WTC11 (cell line): ENCODE results near the gene LHX5. TPM values are rescaled to one million over a fixed set of nuclear protein-coding genes. Genes with fewer than 3 reads are reported as not detected.

ENCODE experiments used
- ATAC-seq: fragments of 200-7000 bp; cut with Tn5 transposase; 2 replicates; pipeline ENCODE4 v1.10.0; 2021; ENCODE audit warnings: mild to moderate bottlenecking, moderate library complexity
- CTCF ChIA-PET: fragments of 300-600 bp; sonication (Branson Sonifier 250); formaldehyde crosslinking; loops from one replicate; lab custom pipeline; 2021; ENCODE audit warnings: antibody characterized with exemption; lab: Charles Lee
- POLR2A ChIA-PET: fragments of 350-600 bp; sonication (Branson Sonifier 250); formaldehyde crosslinking; loops from one replicate; lab custom pipeline; 2021; ENCODE audit warnings: antibody characterized with exemption; lab: Charles Lee
- DNase-seq: peaks from one replicate; pipeline ENCODE4 v3.0.0; 2021; ENCODE audit warnings: low spot score
- H3K27ac Mint-ChIP-seq: 2 replicates; pipeline ENCODE4 v1.8.0; 2021; ENCODE audit warnings: mixed read lengths
- H3K27me3 Mint-ChIP-seq: 2 replicates; pipeline ENCODE4 v1.8.0; 2021; ENCODE audit warnings: low read depth, mild to moderate bottlenecking, moderate library complexity, mixed read lengths
- H3K36me3 Mint-ChIP-seq: 2 replicates; pipeline ENCODE4 v1.8.0; 2021; ENCODE audit warnings: mixed read lengths
- H3K4me1 Mint-ChIP-seq: 2 replicates; pipeline ENCODE4 v1.8.0; 2022; ENCODE audit warnings: mixed read lengths
- H3K4me3 Mint-ChIP-seq: 2 replicates; pipeline ENCODE4 v1.8.0; 2021; ENCODE audit warnings: mild to moderate bottlenecking, moderate library complexity, mixed read lengths
- H3K9me3 Mint-ChIP-seq: 2 replicates; pipeline ENCODE4 v1.8.0; 2021; ENCODE audit warnings: mixed read lengths
- ARID4B ChIP-seq: sonication (generic); formaldehyde crosslinking; IDR thresholded peaks from 2 replicates; pipeline ENCODE4 v1.8.0; 2023; ENCODE audit warnings: missing genetic modification reagents, mild to moderate bottlenecking, borderline replicate concordance
- ATF3 ChIP-seq: sonication (generic); formaldehyde crosslinking; conservative IDR thresholded peaks from 2 replicates; pipeline ENCODE4 v1.8.1; 2022; ENCODE audit warnings: mild to moderate bottlenecking, missing genetic modification reagents
- E2F4 ChIP-seq: sonication (generic); formaldehyde crosslinking; IDR thresholded peaks from 2 replicates; pipeline ENCODE4 v1.8.1; 2022; ENCODE audit warnings: low read depth, mild to moderate bottlenecking, moderate library complexity, missing genetic modification reagents, borderline replicate concordance
- EMX1 ChIP-seq: fragments of 250-450 bp; sonication (Bioruptor Pico); IDR thresholded peaks from 2 replicates; pipeline ENCODE4 v1.8.0; 2021; ENCODE audit warnings: mild to moderate bottlenecking
- FOXJ3 ChIP-seq: sonication (generic); formaldehyde crosslinking; IDR thresholded peaks from 2 replicates; pipeline ENCODE4 v1.9.0; 2021; ENCODE audit warnings: missing genetic modification reagents, mild to moderate bottlenecking, borderline replicate concordance
- GTF2I ChIP-seq: fragments of 250-450 bp; sonication (Bioruptor Pico); conservative IDR thresholded peaks from 2 replicates; pipeline ENCODE4 v1.4.0; 2021; ENCODE audit warnings: mild to moderate bottlenecking
- HMGXB4 ChIP-seq: sonication (generic); formaldehyde crosslinking; IDR thresholded peaks from 2 replicates; pipeline ENCODE4 v1.8.1; 2023; ENCODE audit warnings: mild to moderate bottlenecking, moderate library complexity, missing genetic modification reagents
- IRF1 ChIP-seq: sonication (generic); formaldehyde crosslinking; IDR thresholded peaks from 2 replicates; pipeline ENCODE4 v1.8.0; 2023; ENCODE audit warnings: missing genetic modification reagents
- NR1H2 ChIP-seq: sonication (generic); formaldehyde crosslinking; IDR thresholded peaks from 2 replicates; pipeline ENCODE4 v1.9.0; 2021; ENCODE audit warnings: mild to moderate bottlenecking, moderate library complexity, missing genetic modification reagents
- NR2C2 ChIP-seq: sonication (generic); formaldehyde crosslinking; IDR thresholded peaks from 2 replicates; pipeline ENCODE4 v1.8.0; 2022; ENCODE audit warnings: mild to moderate bottlenecking, missing genetic modification reagents
- STAT6 ChIP-seq: sonication (generic); formaldehyde crosslinking; conservative IDR thresholded peaks from 2 replicates; pipeline ENCODE4 v1.8.1; 2023; ENCODE audit warnings: mild to moderate bottlenecking, low read depth, missing genetic modification reagents, moderate library complexity
- TEAD4 ChIP-seq: sonication (generic); formaldehyde crosslinking; IDR thresholded peaks from 2 replicates; pipeline ENCODE4 v1.8.0; 2022; ENCODE audit warnings: mild to moderate bottlenecking, missing genetic modification reagents
- TP53 ChIP-seq: sonication (generic); formaldehyde crosslinking; IDR thresholded peaks from 2 replicates; pipeline ENCODE4 v1.8.1; 2023; ENCODE audit warnings: mild to moderate bottlenecking, missing genetic modification reagents
- ZNF281 ChIP-seq: sonication (generic); formaldehyde crosslinking; IDR thresholded peaks from 2 replicates; pipeline ENCODE4 v1.8.0; 2023; ENCODE audit warnings: mild to moderate bottlenecking, missing genetic modification reagents
- ZNF512 ChIP-seq: sonication (generic); formaldehyde crosslinking; IDR thresholded peaks from 2 replicates; pipeline ENCODE4 v1.8.1; 2022; ENCODE audit warnings: missing genetic modification reagents, borderline replicate concordance
- ZNF671 ChIP-seq: fragments of 250-450 bp; sonication (Bioruptor Pico); IDR thresholded peaks from 2 replicates; pipeline ENCODE4 v1.8.0; 2021; ENCODE audit warnings: mild to moderate bottlenecking
- total RNA-seq: library from RNA; stranded (reverse); gene quantifications from 3 replicates; pipeline ENCODE4 v1.2.3, GENCODE V29; 2021

The LHX5 gene
- total RNA-seq, 1 experiment from 2014 or later, result 3.0 TPM

GRCh38 chr12:113459981-113460380, 11.7 kb downstream of the LHX5 start:
- Mint-ChIP-seq H3K4me1 (peaks cover 36% of the 10 kb centered on the region), H3K27ac (no peak overlapping the region), H3K4me3 (no peak overlapping the region), H3K9me3 (no peaks in the 10 kb centered on the region), H3K36me3 (no peaks in the 10 kb centered on the region), H3K27me3 (peaks cover 56% of the 10 kb centered on the region)
- TF ChIP-seq NR1H2 (no peak), NR2C2 (CRISPR knock-in tag) (no peak), ARID4B (CRISPR knock-in tag) (no peak)
- no peak for ATAC-seq
- CTCF ChIA-PET, result interaction anchor here (1.3 to 4.0 kb wide), 2 partner anchors 21 to 34 kb away, joined by 3 to 92 read pairs; no protein-coding TSS in a partner anchor
- POLR2A ChIA-PET, result no interaction called here
- DNase-seq, result no peak

GRCh38 chr12:113457710-113458109, 14.0 kb downstream of the LHX5 start:
- Mint-ChIP-seq H3K9me3 (no peaks in the 10 kb centered on the region), H3K36me3 (no peaks in the 10 kb centered on the region), H3K27me3 (peaks cover 34% of the 10 kb centered on the region), H3K4me3 (no peak overlapping the region), H3K27ac (no peak overlapping the region), H3K4me1 (peaks cover 24% of the 10 kb centered on the region)
- ChIA-PET POLR2A (no interaction called here), CTCF (interaction anchor here (1.0 to 3.1 kb wide), 3 partner anchors 18 to 455 kb away, joined by 3 to 17 read pairs (median 4); no protein-coding TSS in a partner anchor)
- no peak for TF ChIP-seq E2F4 (CRISPR knock-in tag)
- no peak for TF ChIP-seq HMGXB4
- ATAC-seq (no peak), DNase-seq (no peak)

- no peaks in the 10 kb centered on the region for H3K36me3 Mint-ChIP-seq
- TF ChIP-seq EMX1 (no peak), GTF2I (no peak), ZNF512 (CRISPR knock-in tag) (no peak), STAT6 (CRISPR knock-in tag) (no peak), ATF3 (no peak), ZNF281 (CRISPR knock-in tag) (no peak), ZNF671 (CRISPR knock-in tag) (no peak), TP53 (no peak), FOXJ3 (no peak), IRF1 (CRISPR knock-in tag) (no peak), TEAD4 (no peak)
These were observed 14.5 kb downstream of the LHX5 start for GRCh38 chr12:113457185-113457584.

More at GRCh38 chr12:113457185-113457584, 14.5 kb downstream of the LHX5 start:
- H3K9me3 Mint-ChIP-seq, result no peaks in the 10 kb centered on the region
- H3K4me1 Mint-ChIP-seq, result peaks cover 20% of the 10 kb centered on the region
- H3K27ac Mint-ChIP-seq, result no peak overlapping the region
- DNase-seq (no peak), ATAC-seq (no peak)
- H3K4me3 Mint-ChIP-seq, result no peak overlapping the region
- H3K27me3 Mint-ChIP-seq, result peaks cover 28% of the 10 kb centered on the region
- ChIA-PET POLR2A (no interaction called here), CTCF (interaction anchor here (1.0 to 3.1 kb wide), 4 partner anchors 17 to 455 kb away, joined by 3 to 17 read pairs (median 7); no protein-coding TSS in a partner anchor)
